ENCODE results near the gene SCFD1.
"Not testable (repeated sequence)": the region's sequence is repeated elsewhere in the genome, so short reads cannot be mapped to it uniquely, and the experiment has no call there.

SCFD1 gene

GRCh38 chr14:30673071-30673470 is 51.0 kb downstream of the SCFD1 start:
- no peaks in the 10 kb centered on the region for H3F3A ChIP-seq (ENCODE audit: control insufficient read depth, insufficient read depth)
- no peak overlapping the region for H3K4me3 ChIP-seq (ENCODE audit: low read length)
- H3K27me3 ChIP-seq (ENCODE audit: control insufficient read depth, low read length) = no peaks in the 10 kb centered on the region
- no peak overlapping the region for H3K4me2 ChIP-seq (ENCODE audit: low read length)
- TF ChIP-seq CTCF (IDR thresholded peaks at IDR 0.05; ENCODE audit: low read depth, low read length, poor library complexity, severe bottlenecking) = no peak
- no peak for TF ChIP-seq EZH2phosphoT487 (IDR thresholded peaks at IDR 0.05; ENCODE audit: borderline replicate concordance, low read length)
- H3K27ac ChIP-seq (ENCODE audit: low read depth, low read length) = no peak overlapping the region
- H3K9me3 ChIP-seq (ENCODE audit: control insufficient read depth, insufficient read depth, low read length) = no peaks in the 10 kb centered on the region
- no peaks in the 10 kb centered on the region for H3K4me1 ChIP-seq (ENCODE audit: control insufficient read depth, low read length)
- H3K36me3 ChIP-seq (ENCODE audit: control insufficient read depth, low read length) = peaks cover 21% of the 10 kb centered on the region
- no peaks in the 10 kb centered on the region for H3K79me2 ChIP-seq (ENCODE audit: control insufficient read depth, low read length)
- H4K20me1 ChIP-seq (ENCODE audit: control insufficient read depth, insufficient read depth, low read depth, low read length) = no peaks in the 10 kb centered on the region
- no peaks in the 10 kb centered on the region for H3K9me2 ChIP-seq (replicated peaks; ENCODE audit: control insufficient read depth, low read length)

- Histone ChIP-seq H4K20me1 (ENCODE audit: control insufficient read depth, insufficient read depth, low read depth, low read length) (no peaks in the 10 kb centered on the region), H3K4me1 (ENCODE audit: control insufficient read depth, low read length) (no peaks in the 10 kb centered on the region), H3K4me2 (ENCODE audit: low read length) (no peak overlapping the region), H3K4me3 (ENCODE audit: low read length) (no peak overlapping the region), H3K79me2 (ENCODE audit: control insufficient read depth, low read length) (no peaks in the 10 kb centered on the region), H3K9me2 (replicated peaks; ENCODE audit: control insufficient read depth, low read length) (no peaks in the 10 kb centered on the region), H3K27ac (ENCODE audit: low read depth, low read length) (no peak overlapping the region), H3F3A (ENCODE audit: control insufficient read depth, insufficient read depth) (no peaks in the 10 kb centered on the region), H3K36me3 (ENCODE audit: control insufficient read depth, low read length) (peaks cover 37% of the 10 kb centered on the region), H3K27me3 (ENCODE audit: control insufficient read depth, low read length) (no peaks in the 10 kb centered on the region), H3K9me3 (ENCODE audit: control insufficient read depth, insufficient read depth, low read length) (no peaks in the 10 kb centered on the region)
- TF ChIP-seq CTCF (IDR thresholded peaks at IDR 0.05; ENCODE audit: low read depth, low read length, poor library complexity, severe bottlenecking) = no peak
- no peak for TF ChIP-seq EZH2phosphoT487 (IDR thresholded peaks at IDR 0.05; ENCODE audit: borderline replicate concordance, low read length)
Observed at GRCh38 chr14:30678926-30679431, 56.9 kb downstream of the SCFD1 start.

GRCh38 chr14:30680036-30680435 is 57.9 kb downstream of the SCFD1 start:
- Histone ChIP-seq H3K9me3 (ENCODE audit: control insufficient read depth, insufficient read depth, low read length) (no peaks in the 10 kb centered on the region), H3F3A (ENCODE audit: control insufficient read depth, insufficient read depth) (no peaks in the 10 kb centered on the region), H4K20me1 (ENCODE audit: control insufficient read depth, insufficient read depth, low read depth, low read length) (no peaks in the 10 kb centered on the region), H3K27ac (ENCODE audit: low read depth, low read length) (no peak overlapping the region), H3K4me1 (ENCODE audit: control insufficient read depth, low read length) (no peaks in the 10 kb centered on the region), H3K4me2 (ENCODE audit: low read length) (no peak overlapping the region), H3K9me2 (replicated peaks; ENCODE audit: control insufficient read depth, low read length) (no peaks in the 10 kb centered on the region), H3K36me3 (ENCODE audit: control insufficient read depth, low read length) (peaks cover 40% of the 10 kb centered on the region), H3K27me3 (ENCODE audit: control insufficient read depth, low read length) (no peaks in the 10 kb centered on the region), H3K4me3 (ENCODE audit: low read length) (no peak overlapping the region), H3K79me2 (ENCODE audit: control insufficient read depth, low read length) (no peaks in the 10 kb centered on the region)
- no peak for TF ChIP-seq CTCF (IDR thresholded peaks at IDR 0.05; ENCODE audit: low read depth, low read length, poor library complexity, severe bottlenecking)
- no peak for TF ChIP-seq EZH2phosphoT487 (IDR thresholded peaks at IDR 0.05; ENCODE audit: borderline replicate concordance, low read length)

GRCh38 chr14:30680776-30681175 is 58.7 kb downstream of the SCFD1 start:
- H3K9me3 ChIP-seq (ENCODE audit: control insufficient read depth, insufficient read depth, low read length); H3K4me2 ChIP-seq (ENCODE audit: low read length); H3K9me2 ChIP-seq (replicated peaks; ENCODE audit: control insufficient read depth, low read length); H3K79me2 ChIP-seq (ENCODE audit: control insufficient read depth, low read length); H3K27me3 ChIP-seq (ENCODE audit: control insufficient read depth, low read length); H4K20me1 ChIP-seq (ENCODE audit: control insufficient read depth, insufficient read depth, low read depth, low read length); H3F3A ChIP-seq (ENCODE audit: control insufficient read depth, insufficient read depth); H3K4me3 ChIP-seq (ENCODE audit: low read length); H3K27ac ChIP-seq (ENCODE audit: low read depth, low read length); H3K4me1 ChIP-seq (ENCODE audit: control insufficient read depth, low read length): not testable (repeated sequence)
- H3K36me3 ChIP-seq (ENCODE audit: control insufficient read depth, low read length) = peaks cover 38% of the 10 kb centered on the region

Data from DOHH2 (cell line).